GM13977 (cell line): ENCODE results near the gene UNC45B.
"Not testable (repeated sequence)": the region's sequence is repeated elsewhere in the genome, so short reads cannot be mapped to it uniquely, and the experiment has no call there.

Experiments used
- DNase-seq: peaks from one replicate; pipeline ENCODE4 v3.0.0; 2012; ENCODE audit warnings: low spot score
- CTCF ChIP-seq: IDR thresholded peaks from 2 replicates; pipeline ENCODE4 v1.5.1; 2012; ENCODE audit warnings: mild to moderate bottlenecking, control low read depth; ENCODE audit not compliant: insufficient read depth; ENCODE audit errors: extremely low read depth, missing control alignments
- in situ Hi-C: fragments of 300-500 bp; cut with MboI; formaldehyde crosslinking; loops from one replicate; pipeline ENCODE4 v1.12.0; 2022; ENCODE audit warnings: low sequenced_read_pairs, low pct_unique_long_range_greater_than_20kb, mixed read lengths, inconsistent platforms; ENCODE audit not compliant: unreplicated experiment

Gene UNC45B

GRCh38 chr17:35188111-35188510 is 40.5 kb downstream of the UNC45B start:
- in situ Hi-C loops = no loop called here
- DNase-seq = no peak
- TF ChIP-seq CTCF = no peak

- in situ Hi-C loops = no loop called here
- DNase-seq = no peak
- no peak for TF ChIP-seq CTCF
These were observed 41.7 kb downstream of the UNC45B start for GRCh38 chr17:35189291-35189690.

- no peak for TF ChIP-seq CTCF
- no peak for DNase-seq
- in situ Hi-C loops = no loop called here
These were observed 43.5 kb downstream of the UNC45B start for GRCh38 chr17:35191001-35191695.

GRCh38 chr17:35192708-35193107 is 45.1 kb downstream of the UNC45B start:
- in situ Hi-C loops = no loop called here
- no peak for TF ChIP-seq CTCF

GRCh38 chr17:35194001-35194400 is 46.4 kb downstream of the UNC45B start, which contains the start of gene SLC35G3:
Gene SLC35G3, minus strand, starts transcription at chr17:35194393. Its CDS starts 86 bp downstream, at chr17:35194307.
- DNase-seq, in situ Hi-C loops: not testable (repeated sequence)

More at GRCh38 chr17:35192708-35193107, 45.1 kb downstream of the UNC45B start:
- no peak for DNase-seq

- DNase-seq, in situ Hi-C loops: not testable (repeated sequence)
These were observed 47.4 kb downstream of the UNC45B start for GRCh38 chr17:35195062-35195461.

- in situ Hi-C loops, DNase-seq: not testable (repeated sequence)
These were observed 55.0 kb downstream of the UNC45B start for GRCh38 chr17:35202582-35202981.

- no peak for DNase-seq
- no peak for TF ChIP-seq CTCF
- in situ Hi-C loops = no loop called here
These were observed 63.1 kb downstream of the UNC45B start for GRCh38 chr17:35210741-35211140.
